ENCODE measurements around the gene TAF9B.
"Not testable (repeated sequence)": the region's sequence is repeated elsewhere in the genome, so short reads cannot be mapped to it uniquely, and the experiment has no call there.

TAF9B gene, protein sequence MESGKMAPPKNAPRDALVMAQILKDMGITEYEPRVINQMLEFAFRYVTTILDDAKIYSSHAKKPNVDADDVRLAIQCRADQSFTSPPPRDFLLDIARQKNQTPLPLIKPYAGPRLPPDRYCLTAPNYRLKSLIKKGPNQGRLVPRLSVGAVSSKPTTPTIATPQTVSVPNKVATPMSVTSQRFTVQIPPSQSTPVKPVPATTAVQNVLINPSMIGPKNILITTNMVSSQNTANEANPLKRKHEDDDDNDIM

DNA sequence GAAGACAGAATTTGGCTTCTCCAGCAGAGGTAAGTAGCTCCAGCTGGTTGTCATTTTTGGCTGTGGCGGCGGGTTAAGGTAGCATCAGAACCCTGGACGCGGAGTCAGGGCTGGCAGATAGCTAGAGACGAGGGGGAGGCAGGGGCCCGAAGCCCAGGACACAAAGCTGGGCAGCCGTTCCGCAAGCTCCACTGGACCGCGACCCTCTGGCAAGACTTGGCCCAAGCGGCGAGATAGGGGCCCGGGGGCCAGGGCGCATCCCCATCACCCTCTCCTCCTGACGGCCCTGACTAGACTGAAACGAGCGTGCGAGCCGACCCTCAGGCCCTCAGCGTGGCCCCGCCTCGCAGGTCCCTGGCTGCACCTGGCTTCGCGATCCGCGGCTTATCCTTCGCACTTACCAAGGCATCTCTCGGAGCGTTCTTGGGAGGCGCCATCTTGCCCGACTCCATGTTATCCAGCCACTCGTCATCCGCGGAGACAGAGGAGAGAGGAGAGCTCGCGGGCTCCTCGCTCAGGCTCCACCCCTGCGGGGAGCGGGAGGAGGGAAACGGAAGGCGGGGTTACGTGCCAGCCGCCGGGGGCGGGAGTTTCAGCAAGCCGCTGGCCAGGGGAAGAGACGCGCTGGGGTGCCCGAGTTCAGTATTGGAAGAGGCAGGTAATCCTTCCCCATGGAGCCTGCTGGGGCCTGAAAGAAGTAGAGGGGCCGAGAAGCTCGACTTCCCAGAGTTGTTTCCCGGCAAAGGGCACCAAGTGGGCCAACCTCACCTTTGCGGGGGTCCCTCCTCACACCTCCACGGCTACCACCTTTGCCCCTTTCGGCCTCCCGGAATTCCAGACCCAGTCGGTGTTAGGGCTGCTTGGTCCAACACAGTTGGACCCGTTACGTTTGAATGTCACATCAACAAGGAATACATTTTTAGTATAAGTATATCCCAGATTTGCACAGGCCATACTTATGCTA lies at the start of gene TAF9B:
TAF9B (minus strand) TSS at position 491 of the 964 bp plus-strand sequence; CDS start at position 452, 39 bp downstream.
- peak; percentile 78 for DNase-seq

DNA sequence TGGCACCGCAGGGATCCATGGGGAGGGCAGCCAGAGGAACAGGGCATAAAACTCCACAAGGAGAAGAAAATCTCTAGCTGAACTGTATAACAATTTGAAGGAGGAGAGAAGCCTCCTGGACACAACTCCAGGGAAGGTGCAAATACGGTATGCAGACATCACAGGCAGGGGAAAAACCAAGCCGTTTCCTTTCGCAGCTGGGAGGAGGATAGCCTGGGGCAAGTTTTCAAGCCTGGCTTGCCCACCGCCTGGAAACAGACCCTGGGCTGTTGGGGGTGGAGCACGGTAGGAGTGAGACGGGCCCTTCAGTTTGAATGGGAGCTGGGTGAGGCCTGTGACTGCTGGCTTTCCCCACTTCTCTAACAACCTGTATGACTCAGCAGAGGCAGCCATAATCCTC lies 43.4 kb upstream of the TAF9B start:
- no peak for DNase-seq

DNA sequence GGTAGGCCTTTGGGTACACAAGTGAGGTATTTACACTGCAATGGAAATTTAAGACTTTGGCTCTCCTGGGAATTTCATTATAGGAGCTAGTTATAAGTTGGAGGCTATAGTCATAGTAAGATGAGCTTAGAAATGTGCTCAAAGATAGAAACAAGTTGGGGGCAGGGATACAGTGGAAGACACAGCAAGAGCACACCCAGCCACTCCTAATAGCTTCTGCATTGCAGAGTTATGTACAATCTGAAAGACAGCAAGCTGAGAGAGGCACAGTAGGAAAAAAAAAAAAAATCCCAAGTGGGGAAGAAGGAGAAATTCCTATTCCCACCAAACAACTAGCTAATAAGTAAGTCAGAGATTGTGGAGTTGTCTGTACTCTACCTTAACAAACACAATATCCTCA lies 41.9 kb upstream of the TAF9B start:
- DNase-seq, result no peak

DNA sequence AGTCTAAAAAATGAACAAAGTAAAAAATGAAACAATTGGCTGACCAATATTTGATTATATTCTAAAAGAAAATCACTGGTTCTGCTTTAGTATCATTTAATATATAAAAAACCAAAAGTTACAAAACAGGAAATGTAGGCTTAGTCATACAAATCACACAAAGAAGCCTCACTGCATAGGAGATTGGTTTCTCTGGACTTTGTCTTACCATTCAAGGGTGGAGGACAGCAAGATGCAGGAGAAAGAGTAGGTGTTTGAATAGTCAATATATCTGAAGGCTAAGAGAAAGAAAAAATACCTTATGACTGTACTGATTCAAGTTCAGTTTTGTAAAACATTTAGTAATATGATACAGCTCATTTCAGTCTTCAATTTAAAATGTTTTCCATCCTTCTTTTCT lies 28.6 kb upstream of the TAF9B start:
- DNase-seq, result no peak

DNA sequence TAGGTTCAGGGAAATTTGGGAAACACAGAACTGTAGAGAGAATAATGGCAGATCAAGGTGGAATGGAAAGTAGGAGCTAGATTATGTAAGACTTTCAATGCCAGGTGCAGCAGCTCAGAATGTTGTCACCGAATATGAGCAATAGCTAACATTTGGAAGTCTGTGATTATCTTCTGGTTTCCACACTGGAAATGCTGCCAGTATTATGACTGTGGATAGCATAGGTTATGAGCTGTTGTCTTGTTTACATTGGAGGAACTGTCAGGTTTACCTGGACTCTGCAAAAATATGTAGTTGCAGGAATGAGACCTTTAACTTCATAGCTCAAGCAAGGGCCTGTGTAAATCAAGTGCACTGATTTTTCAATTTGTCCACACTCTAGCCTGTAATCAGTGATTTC lies 26.0 kb upstream of the TAF9B start:
- no peak for DNase-seq

DNA sequence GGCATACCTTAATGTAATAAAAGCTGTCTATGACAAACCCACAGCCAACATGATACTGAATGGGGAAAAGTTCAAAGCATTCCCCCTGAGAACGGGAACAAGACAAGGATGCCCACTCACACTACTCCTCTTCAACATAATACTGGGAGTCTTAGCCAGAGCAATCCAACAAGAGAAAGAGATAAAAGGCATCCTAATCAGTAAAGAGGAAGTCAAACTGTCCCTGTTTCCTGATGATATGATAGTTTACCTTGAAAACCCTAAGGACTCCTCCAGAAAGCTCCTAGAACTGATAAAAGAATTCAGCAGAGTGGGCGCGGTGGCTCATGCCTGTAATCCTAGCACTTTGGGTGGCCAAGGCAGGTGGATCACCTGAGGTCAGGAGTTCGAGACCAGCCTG lies 23.7 kb upstream of the TAF9B start:
- not testable (repeated sequence) for DNase-seq

DNA sequence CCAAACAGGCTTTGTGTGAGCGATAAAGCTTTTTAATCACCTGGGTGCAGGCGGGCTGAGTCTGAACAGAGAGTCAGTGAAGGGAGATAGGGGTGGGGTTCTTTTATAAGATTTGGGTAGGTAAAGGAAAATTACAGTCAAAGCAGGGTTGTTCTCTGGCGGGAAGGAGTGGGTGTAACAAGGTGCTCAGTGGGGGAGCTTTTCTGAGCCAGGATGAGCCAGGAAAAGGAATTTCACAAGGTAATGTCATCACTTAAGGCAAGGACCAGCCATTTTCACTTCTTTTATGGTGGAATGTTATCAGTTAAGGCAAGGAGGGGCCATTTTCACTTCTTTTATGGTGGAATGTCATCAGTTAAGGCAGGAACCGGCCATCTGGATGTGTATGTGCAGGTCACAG lies 21.3 kb upstream of the TAF9B start:
- DNase-seq, result not testable (repeated sequence)

DNA sequence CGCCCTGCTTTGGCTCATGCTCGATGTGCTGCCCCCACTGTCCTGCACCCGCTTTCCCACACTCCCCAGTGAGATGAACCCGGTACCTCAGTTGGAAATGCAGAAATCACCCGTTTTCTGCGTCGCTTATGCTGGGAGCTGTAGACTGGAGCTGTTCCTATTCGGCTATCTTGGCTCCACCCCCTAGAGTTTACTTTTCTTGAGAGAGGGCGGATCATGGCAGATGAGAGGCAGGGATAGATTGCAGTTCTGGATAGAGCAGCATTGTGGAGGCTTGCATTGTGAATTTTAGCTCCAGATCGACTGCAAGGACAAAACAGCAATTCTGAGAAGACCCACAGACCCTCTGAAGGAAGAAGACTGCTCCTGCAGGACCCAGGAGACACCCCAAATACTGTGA lies 18.4 kb upstream of the TAF9B start:
- DNase-seq, result not testable (repeated sequence)

DNA sequence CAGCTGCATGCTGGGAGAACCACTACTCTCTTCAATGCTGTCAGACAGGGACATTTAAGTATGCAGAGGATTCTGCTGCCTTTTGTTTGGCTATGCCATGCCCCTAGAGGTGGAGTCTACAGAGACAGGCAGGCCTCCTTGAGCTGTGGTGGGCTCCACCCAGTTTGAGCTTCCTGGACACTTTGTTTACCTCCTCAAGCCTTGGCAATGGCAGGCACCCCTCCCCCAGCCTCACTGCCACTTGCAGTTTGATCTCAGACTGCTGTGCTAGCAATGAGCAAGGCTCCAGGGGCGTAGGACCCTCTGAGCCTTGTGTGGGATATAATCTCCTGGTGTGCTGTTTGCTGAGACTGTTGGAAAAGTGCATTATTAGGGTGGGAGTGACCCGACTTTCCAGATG lies 17.9 kb upstream of the TAF9B start:
- DNase-seq, result not testable (repeated sequence)

DNA sequence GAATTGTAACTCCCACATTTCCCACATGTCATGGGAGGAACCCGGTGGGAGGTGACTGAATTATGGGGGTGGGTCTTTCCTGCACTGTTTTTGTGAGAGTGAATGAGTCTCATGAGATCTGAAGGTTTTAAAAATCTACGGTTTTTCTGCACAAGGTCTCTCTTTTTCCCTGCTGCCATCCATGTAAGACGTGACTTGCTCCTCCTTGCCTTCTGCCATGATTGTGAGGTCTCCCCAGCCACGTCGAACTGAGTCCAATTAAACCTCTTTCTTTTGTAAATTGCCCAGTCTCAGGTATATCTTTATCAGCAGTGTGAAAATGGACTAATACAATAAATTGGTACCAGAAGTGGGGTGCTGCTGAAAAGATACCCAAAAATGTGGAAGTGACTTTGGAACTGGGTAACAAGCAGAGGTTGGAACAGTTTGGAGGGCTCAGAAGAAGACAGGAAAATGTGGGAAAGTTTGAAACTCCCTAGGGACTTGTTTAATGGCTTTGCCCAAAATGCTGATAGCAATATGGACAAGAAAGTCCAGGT lies 7.6 kb upstream of the TAF9B start:
- DNase-seq, result not testable (repeated sequence)

DNA sequence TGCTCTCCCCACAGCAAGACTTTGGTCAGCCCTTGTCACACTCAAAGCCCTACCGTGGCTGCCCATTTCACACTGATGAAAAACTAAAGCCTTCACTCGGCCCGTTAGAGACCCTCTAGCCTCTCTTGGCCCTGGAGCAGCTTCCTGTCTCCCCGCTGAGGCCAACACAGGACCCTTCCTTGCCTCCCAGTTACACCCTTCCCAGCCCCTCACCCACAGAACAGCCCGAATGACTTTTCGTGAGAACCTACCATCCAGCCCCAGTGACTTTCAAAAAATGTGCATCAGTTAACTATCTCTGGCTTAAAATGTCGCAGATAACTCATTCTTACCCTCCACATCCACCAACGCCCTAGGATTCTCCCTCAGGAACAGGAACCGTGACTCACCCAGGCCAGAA lies 756 bp upstream of the TAF9B start:
- DNase-seq, result no peak

DNA sequence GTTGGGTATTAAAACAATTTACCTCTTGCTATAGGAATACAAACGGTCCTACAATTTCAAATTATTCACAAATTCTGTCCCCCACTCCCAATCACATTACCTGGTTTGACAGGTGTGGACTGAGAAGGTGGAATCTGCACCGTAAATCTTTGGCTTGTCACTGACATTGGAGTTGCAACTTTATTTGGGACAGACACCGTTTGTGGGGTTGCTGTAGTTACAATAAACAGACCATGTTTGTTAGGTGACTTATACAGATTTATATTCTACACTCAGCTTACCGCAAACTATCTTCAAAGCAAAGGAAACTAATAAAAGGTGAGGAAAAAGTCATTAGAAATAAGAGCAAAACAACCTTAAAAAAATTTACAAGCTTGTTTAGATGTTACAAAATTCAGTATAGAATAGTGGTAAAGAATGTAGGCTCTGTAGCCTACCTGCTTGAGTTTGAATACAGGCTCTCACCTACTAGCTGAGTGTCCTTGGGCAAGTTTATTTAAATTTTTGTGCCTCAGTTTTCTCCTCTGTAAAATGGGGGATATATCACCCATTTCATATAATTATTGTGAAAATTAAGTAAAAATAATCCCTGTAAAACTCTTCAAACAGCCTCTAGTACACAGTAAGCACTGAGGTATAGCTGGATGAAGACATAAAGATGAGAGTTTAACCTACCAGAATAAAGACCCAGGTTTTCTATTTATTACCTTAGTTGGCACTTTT lies 6.1 kb downstream of the TAF9B start:
- DNase-seq, result no peak

DNA sequence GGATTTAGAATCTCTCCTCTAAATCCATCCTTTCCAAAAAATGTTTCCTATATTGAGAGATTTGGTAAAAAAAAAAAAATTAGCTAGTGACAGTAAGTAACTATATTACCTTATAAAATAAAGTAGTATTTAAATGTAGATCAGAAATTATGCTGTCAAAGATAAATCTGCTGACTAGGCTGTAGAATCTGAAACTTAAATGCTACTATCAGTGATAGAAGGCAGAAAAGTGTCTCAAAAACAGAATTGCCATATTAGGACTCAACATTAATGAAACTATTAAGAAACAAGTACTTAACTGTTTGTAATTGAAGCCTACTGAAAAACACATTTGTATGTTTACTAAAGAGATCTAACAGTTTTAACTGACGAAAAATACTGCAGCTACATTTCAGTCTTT lies 8.3 kb downstream of the TAF9B start:
- no peak for DNase-seq

DNA sequence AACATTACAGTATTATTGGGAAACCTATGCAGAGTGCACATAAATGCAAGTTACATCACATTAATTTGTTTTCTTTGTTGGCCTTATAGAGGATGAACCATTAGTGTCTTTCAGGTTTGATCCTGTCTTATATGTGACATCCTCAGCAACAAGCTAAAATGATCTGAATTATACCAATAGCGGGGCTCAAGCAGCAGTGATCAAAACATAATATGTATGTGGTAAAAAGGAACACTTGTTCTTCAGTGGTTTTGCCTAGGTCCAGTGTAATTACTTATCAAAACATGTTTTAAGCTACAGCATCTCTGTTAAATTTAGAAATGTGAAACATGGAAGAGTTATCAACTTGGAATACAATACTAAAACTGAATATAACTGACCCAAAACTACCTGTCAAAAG lies 9.1 kb downstream of the TAF9B start:
- DNase-seq, result no peak

DNA sequence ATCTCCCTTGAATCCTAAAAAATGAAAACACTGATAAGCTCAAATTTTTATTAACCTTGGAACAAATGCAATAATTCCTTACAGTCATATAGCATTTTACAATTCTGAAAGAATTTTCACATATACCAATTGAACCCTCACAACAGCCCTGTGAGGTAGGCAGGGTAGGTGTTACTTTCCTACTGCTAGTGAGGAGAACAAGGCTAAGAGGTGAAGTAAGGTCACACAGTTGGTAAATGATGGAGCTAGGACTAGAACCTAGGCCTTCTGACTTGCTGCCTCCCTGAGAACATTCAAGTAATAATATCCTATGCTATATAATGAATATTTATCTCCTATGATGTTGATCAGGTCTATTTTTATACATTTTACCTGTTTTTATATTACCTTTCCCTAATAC lies 9.7 kb downstream of the TAF9B start:
- no peak for DNase-seq

DNA sequence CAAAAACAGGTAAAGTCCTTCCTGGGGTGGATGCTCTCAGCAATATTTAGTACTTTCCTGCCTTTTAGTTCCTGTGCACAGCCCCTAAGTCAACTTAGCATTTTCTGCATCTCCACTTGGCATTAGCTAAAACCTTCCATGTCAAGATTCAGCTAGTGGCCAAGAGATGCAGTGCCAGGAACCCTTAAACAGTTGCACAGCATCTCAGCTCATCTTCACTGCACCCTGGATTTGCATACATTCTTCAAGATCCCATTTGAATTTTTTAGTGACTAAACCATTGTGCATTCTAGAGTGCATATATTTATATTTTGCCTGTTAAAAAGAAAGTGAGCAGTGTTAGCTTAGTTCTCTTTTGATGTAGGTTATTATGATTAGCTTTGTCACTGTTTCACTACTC lies 13.7 kb downstream of the TAF9B start:
- not testable (repeated sequence) for DNase-seq

DNA sequence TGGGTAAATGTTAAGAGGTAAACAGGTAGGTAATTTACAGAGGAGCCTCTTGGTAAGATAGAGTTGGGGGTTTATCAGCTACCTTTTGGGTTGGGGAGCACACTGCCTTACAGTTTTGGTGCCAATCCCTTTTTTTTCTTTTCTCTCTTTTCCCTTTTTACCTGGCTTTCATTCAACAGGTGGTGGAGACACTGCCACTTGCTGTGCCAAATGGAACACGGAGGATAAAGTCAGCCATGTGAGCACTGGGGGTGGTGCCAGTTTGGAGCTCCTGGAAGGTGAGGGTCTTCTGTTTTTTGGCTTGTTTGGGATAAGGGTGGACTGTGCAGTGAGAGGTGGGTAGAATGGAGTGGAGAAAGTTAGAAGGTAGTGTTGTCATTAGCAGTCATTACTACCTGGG lies 14.3 kb downstream of the TAF9B start:
- DNase-seq, result no peak

DNA sequence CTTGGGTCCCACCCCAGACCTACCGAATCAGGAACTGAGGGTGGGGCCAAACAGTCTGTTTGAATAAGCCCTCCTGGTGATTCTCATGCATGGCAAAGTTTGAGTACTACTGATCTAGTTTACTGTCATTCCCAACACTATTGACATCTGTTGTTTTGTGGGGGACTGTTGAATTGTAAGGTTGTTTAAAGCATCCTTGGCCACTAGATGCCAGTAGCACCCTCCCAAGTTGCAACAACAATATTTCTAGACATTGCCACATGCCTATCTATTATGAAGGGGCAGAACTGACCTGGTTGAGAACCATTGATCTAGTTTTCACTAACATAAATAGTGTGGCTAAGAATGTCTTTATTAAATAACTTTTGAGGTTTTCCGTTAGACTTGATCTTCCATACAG lies 15.1 kb downstream of the TAF9B start:
- no peak for DNase-seq

DNA sequence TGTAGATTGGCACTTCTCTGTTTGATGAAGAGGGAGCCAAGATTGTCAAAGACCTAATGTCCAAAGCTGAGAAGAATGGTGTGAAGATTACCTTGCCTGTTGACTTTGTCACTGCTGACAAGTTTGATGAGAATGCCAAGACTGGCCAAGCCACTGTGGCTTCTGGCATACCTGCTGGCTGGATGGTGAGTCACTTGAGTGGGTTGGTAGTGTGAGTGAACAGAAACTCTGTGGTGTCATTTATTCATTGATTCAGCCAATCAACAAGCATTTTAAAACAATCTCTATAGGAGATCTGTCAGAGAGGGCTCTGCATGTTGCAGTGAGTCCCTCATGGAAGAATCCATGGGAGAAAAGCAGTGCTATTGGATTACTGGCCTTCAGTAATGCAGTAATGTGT lies 16.3 kb downstream of the TAF9B start:
- no peak for DNase-seq

DNA sequence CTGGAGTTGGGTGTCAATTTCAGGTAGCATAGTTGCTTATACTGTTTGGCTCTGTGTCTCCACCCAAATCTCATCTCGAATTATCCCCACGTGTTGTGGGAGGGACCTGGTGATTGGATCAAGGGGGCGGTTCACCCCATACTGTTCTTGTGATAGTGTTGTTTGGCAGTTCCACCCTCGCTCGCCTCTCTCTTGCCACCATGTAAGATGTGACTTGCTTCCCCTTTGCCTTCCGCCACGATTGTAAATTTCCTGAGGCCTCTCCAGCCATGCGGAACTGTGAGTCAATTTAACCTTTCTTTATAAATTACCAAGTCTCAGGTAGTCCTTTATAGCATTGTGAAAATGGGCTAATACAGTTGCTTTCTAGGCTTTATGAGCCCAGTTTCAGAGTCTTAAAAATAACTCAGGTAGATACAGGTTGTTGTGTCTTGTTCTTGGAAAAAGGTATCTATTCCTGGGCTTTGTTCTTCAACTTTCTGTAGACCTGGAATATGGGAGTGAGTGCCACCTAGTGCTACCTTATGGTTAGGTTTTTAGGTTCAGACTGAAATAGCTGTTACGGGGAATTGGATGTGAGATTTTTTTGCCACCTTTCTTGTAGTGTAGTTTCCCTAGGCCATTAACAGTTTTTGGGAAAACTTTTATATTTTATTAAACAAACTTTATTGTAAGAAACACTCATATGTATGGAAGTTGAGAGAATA lies 19.8 kb downstream of the TAF9B start:
- no peak for DNase-seq

DNA sequence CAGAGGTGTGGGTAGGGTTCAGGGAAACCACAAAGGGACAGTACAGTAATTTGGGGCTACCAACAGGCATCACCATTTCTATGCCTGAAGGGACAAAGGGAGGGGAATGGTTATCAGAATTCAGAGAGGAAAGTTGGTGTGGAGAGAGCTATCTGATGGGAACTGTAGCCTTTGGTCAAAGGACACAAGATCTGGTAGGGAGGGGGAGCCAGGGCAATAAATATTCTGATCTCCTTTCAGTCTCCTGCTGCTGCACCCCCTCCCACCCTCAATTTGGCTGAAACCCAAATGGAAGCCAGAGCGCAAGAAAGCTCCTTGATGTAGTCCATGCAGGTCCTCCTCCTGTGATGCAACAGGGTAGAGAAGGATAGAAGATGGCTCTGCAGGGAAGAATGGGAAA lies 20.8 kb downstream of the TAF9B start:
- no peak for DNase-seq

DNA sequence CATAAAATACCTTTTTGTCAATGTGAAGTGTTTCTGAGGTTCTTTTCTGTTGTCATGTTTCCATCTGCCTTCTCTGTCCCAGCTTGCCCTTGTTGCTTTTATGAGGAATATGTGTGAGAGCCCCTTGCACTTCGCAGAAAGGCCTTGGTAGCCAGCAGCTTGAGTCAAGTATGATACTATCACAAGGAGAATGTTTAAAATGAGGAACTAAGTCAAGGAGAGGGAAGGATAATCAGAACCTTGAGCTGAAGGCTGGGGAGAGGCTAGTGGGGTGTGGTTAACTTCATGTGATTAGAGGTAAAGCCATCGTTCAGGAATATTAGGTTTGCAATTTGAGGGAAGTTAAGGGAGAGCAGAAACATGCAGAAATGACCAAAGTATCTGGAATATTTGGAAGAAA lies 22.7 kb downstream of the TAF9B start:
- DNase-seq, result no peak

DNA sequence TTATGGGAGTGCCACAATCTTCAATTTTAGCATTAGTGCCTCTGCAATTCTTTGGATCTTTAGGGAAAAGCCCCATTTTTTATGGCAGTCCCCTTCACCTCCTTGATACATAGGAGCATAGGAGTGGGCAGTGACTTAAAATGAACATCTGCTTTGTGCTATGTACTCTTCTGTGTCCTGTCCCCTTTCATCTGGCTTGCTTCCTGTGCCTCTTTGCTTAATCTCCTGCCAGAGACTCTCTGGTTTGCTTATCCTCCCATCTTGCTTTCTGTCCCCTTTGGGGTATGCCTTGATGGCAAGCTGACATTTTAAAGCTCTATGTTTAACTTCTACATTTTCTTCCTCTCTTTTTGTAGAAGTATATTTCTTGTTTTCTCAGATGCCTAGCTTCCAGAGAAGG lies 23.1 kb downstream of the TAF9B start:
- DNase-seq, result no peak
